Sciatic nerve (tissue), 2 donors: ENCODE results near the gene GNAI2. TPM values are rescaled to one million over a fixed set of nuclear protein-coding genes. Genes with fewer than 3 reads are reported as not detected.

ENCODE experiments used
- ATAC-seq: fragments of 200-7000 bp; cut with Tn5 transposase; one replicate; pipeline ENCODE4 v1.9.1; 2020; ENCODE audit warnings: mild to moderate bottlenecking, moderate library complexity
- DNase-seq: peaks from one replicate; pipeline ENCODE4 v3.0.0-alpha.2; 2020; ENCODE audit warnings: low spot score
- intact Hi-C: fragments of 100-400 bp; cut with DNase I; formaldehyde crosslinking; loops from one replicate; pipeline ENCODE4 v1.14.2; 2022
- total RNA-seq: library from RNA; stranded (reverse); fragmentation: NEBNext Ultra II Directional; extraction: Animal tissue kit (Norgen Biotek cat#: 25700); gene quantifications from one replicate; pipeline ENCODE4 v1.2.1, GENCODE V29; 2021
- donor health status: DM: no; HTN: no; CAD: no.
- donor health status: DM: no; HTN: no; CAD: no.

GNAI2 gene
- total RNA-seq, 1 donor from 2014 or later = 313 TPM

- no peak for ATAC-seq
- no peak for DNase-seq
- intact Hi-C loops = no loop called here
Measured at GRCh38 chr3:50286322-50287227, 50.6 kb downstream of the GNAI2 start.

- intact Hi-C loops = no loop called here
- ATAC-seq (no peak), DNase-seq (no peak)
Measured at GRCh38 chr3:50287262-50287661, 51.3 kb downstream of the GNAI2 start.

- DNase-seq (no peak), ATAC-seq (no peak)
- intact Hi-C loops = no loop called here
Measured at GRCh38 chr3:50288387-50289007, 52.5 kb downstream of the GNAI2 start.

- DNase-seq (no peak), ATAC-seq (no peak)
- intact Hi-C loops = no loop called here
Measured at GRCh38 chr3:50289130-50289529, 53.1 kb downstream of the GNAI2 start.

- ATAC-seq (no peak), DNase-seq (no peak)
- intact Hi-C loops = no loop called here
Measured at GRCh38 chr3:50290161-50290641, 54.2 kb downstream of the GNAI2 start.

GRCh38 chr3:50292159-50293078, 56.4 kb downstream of the GNAI2 start, which contains the start of gene IFRD2:
IFRD2 (minus strand) TSS chr3:50292429; CDS start chr3:50292274, 155 bp downstream.
- ATAC-seq (peak; percentile 97), DNase-seq (peak; percentile 97)
- intact Hi-C loops = no loop called here

- ATAC-seq (no peak), DNase-seq (no peak)
- intact Hi-C loops = no loop called here
Measured at GRCh38 chr3:50293079-50293801, 57.2 kb downstream of the GNAI2 start.

GRCh38 chr3:50294089-50294488, 58.1 kb downstream of the GNAI2 start:
- ATAC-seq = no peak
- no peak for DNase-seq
- intact Hi-C loops = no loop called here

GRCh38 chr3:50294492-50295403, 58.7 kb downstream of the GNAI2 start:
- intact Hi-C loops = no loop called here
- ATAC-seq (no peak), DNase-seq (no peak)

GRCh38 chr3:50295553-50296431, 59.8 kb downstream of the GNAI2 start:
- intact Hi-C loops = no loop called here
- ATAC-seq (no peak), DNase-seq (no peak)

GRCh38 chr3:50296721-50297383, 60.8 kb downstream of the GNAI2 start:
- no peak for DNase-seq
- no peak for ATAC-seq
- intact Hi-C loops = no loop called here

GRCh38 chr3:50297384-50297775, 61.4 kb downstream of the GNAI2 start:
- intact Hi-C loops = no loop called here
- DNase-seq = peak; percentile 73

GRCh38 chr3:50297896-50298725, 62.1 kb downstream of the GNAI2 start:
- ATAC-seq (no peak), DNase-seq (no peak)
- intact Hi-C loops = no loop called here

More at GRCh38 chr3:50297384-50297775, 61.4 kb downstream of the GNAI2 start:
- ATAC-seq = no peak

- DNase-seq (peak; percentile 100), ATAC-seq (peak; percentile 93)
- intact Hi-C loops = no loop called here
Measured at GRCh38 chr3:50298836-50299637, 63.0 kb downstream of the GNAI2 start, which contains the start of the genes HYAL3 and NAA80. HYAL3 (minus strand) TSS chr3:50299405; CDS start chr3:50295602, 3,803 bp downstream. NAA80 (minus strand) TSS chr3:50299405; CDS start chr3:50297463, 1,942 bp downstream.
